GM19438 (cell line): ENCODE data around the gene CREB5.

Experiments
- ATAC-seq: cut with Tn5 transposase; IDR thresholded peaks from one replicate; pipeline ENCODE4 v1.9.1; 2021; ENCODE audit warnings: low read depth; ENCODE audit not compliant: unreplicated experiment

CREB5 gene

DNA sequence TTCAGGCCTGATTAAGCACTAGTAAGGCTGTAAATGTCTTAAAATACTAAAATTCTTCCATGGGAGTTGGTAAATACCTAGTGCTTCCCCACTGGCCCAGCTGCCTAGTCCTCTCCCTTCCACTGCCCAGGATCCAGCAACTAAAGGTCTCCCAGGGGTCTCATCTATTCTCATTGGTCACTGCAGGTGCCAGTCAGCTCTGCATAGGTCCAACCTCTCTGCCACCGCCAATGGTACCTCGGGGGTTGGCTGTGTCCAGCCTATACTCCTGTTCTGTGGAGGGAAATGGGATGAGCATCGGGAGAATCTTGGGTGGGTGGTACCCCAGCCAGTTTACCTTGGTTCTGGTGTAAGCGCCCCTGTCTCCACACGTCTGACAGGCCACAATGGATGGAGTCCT lies 6.1 kb upstream of the CREB5 start:
- ATAC-seq = no peak

DNA sequence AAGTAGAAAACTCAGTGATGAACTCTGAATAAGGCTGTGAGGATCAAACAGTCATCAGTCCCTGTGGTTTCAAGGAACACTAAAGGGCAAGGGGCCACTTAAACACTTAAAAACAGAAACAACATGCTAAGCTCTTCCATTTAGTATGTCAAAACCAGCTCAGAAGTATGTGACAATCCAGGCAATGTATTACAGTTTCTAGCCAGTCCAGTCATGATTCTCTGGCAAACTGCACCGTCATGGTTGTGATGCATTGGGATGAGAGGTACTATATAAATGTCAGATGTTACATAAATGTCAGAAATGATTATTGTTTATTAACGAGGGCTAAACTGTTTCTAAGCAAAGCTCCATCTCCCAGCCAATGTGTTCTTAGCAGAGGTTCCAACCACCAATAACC lies 4.7 kb upstream of the CREB5 start:
- no peak for ATAC-seq

DNA sequence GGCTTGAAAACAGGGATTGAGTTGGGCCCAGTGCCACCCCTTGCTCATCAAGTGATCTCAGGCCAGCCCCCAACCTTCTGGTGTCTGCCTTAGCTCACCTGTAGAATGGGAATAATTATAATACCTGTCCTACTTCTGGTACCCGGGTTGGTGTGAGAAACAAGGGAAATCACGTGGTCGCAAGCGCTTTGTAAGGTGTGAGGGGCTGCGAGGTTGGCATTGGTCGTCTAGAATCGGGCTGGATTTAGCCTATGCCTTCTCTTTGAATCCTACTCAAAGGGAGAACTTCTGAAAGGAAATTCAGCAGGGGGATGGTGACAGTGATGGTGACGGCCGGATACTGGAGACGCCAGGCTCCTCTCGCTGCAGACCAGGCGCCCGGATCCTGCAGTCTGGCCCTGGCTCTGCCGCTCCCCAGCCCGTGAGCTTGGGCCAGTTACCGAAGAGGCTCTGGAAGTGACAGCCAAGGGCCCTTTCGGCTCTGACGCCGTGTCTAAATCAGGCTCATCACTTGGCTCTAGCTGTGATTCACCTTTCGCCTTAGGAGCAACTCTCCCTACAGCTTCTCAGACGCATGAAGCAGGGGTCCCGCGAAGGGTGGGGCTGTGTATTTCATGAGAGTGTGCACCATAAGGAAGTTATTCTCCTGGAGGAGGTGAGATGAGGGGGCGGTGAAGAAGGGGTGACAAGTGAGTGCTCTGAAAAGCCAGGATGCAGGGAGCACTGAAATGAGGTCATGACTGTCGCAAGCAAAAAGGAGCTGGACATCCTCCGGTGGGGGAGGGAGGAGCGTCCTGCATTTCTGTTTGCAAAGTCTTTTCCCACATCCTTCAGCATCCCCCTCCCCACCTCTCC lies 4.0 kb upstream of the CREB5 start:
- no peak for ATAC-seq

DNA sequence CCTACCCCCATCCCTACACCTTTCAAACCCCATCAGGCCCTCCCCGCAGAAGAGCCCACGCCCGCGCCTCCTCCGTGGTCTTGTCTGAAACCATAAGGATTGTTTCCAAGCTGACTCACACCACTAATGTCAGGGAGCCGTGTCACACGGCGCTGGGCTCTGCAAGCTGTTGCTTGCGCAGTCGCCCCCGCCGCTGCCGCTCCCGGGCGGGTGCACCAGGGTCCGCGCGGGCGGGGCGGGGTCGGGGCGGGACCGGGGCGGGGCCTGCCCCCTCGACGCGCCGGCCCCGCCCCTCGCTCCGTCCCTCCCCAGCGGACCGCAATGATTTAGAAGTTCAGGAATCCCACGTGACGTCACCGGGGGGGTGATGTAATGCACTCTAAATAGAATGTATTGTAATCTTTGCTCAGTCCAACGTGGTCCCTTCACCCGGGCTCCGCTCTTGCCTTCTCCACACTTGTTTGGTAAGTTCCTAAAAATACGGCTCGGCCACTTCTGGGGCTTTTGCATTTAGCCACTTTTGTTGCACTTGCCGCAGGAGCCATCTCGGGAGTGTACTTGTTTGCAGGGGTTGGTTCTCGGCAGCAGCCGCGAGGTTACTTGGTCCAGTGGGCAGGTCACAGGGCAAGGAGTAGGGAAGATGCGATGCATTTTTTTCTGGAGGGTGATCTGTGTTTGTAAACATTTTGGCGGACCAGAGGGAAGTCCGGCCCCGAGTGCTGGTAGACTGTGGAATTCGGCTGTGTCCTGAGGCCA lies 3.2 kb upstream of the CREB5 start:
- no peak for ATAC-seq

DNA sequence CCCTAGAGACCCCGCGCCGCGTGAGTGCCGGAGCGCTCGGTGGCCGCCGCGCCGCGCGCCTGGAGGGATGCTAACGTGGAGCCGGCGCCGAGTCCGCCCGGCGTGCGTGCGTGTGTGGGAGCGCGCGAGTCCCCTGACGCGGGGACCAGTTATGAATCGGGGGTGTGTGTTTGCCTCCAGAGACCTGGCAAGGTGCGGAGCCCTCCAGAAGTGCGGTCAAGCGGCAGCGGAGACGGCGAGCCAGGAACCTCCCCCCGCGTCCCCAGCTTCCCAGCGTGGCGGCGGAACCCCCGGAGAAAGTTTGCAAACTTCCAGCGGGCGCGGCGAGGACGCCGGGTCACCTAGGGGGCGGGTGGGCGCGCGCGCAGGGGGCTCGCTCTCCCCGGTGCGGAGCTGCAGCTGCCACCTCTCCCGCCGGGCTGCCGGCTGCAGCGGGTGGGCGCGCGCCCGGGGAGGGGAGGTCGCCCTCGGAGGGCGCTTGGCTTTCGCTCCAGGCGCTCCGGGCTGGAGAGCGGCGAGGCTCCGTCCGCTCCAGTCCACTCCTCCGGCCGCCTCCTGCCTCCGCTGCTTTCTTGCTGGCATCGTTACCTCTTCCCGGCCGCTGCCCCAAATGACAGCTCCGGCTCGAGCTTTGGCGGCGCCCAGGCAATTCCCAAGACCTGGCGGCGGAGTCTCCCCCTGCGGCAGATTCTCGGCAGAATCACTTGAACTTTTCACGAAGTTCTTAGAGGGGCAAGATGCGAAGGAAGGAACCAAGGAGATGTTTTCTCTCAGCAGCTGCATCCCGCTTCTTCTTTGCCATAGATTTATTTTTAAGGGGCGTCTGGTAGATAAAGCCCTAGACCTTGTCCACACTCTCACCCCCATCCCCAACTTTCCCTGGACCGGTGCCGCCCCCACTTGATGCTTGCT lies 2.3 kb upstream of the CREB5 start:
- ATAC-seq = no peak

DNA sequence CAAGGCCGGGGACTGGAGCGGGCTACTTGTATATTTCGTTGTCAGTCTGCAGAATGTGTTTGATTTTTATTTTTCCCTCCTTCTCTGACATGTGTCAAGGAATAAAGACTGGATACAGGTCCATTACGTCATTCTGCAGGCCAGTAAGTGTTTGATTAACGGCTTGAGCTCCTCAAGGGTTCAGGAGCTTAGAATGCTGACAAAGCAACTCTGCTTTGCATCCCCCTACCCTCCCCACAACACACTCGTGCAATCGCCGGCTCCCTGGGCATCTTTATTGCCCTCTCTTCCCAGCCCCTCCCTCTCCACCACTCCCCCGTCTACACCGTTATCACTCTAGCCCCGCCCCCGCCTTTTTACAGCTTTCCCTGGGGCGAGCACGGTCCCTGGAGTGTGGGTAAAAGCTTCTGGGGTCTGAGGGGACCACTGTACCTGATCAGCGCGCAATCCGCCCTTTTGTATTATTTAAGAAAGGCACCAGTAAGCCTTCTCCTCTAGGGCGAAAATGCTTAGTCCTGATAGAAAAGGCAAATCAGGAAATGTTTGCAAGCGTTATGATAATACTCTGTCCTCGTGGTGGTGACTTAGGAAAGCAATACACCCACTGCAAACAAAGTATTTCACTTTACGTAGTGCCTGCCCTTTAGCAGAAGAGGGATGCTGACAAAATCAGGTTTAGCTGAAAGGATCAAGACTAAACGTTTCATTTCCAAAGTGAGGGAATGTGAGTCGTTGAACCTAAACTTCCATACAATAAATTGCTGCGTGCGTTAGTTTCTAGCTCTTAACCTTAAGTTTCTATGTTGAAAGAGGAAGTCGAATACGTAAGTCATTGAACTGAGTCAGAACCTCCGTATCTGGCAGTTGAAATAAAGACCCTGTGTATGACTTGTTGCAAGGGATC lies 1.4 kb upstream of the CREB5 start:
- no peak for ATAC-seq

DNA sequence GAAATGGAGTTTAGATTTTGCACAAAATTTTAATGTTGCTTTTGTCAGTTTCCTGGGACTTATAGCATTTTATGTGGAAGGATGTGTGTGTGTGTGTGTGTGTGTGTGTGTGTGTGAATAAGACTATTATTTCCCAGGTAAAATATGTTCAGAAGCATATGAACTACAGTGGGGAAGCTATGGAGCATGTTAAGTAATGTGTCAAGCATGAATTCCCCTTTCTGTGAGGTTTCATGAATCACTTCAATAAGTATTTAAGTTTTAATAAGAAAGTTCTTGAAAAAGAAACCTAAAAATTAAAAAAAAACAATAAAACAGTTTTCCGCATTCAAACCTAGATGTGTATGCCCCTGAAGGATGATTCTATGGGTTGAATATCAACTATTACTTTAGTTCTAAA lies 693 bp downstream of the CREB5 start:
- no peak for ATAC-seq

DNA sequence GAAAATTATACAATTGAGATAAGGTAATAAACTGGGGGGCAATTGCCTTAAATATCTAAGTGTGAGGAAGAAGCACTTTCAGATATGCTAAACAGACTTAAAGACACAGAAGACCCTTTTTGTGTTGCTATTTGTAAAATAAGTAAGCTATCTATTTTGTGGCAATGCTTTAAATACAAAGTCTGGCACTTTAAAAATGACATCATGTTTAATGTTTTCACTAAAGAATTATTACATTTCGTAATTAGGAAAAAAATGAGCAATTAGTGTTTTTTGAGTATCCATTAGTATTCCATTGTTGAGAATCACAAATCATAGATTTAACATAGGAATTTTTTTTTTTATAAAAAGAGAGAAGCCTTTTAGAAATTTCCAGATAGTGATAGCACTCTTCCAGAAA lies 2.1 kb downstream of the CREB5 start:
- no peak for ATAC-seq

DNA sequence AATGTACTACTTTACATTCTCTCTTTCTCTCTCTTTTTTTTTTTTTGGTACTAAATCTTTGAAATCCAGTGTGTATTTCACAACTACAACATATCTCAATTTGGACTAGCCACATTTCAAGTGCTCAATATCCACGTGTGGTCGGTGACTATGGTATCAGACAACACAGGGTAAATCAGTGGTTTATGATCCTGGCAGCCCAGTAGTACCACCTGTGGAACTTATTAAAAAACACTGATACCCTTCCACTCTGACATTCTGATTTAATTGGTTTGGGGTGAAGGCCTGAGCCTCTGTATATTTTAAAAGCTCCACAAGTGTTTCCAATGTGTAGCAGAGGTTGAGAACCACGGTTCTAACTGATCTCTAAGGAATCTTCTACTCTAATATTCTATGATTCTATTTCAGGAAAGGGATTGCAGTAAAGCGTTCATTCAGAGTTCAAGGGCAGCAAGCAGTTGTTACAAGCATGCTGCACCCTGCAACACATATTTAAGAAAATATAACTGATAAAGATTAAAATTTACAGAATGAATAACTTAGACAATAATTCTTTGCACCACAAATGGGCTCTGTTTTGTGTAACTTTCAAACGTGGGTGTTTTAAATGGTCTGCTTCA lies 5.1 kb downstream of the CREB5 start:
- ATAC-seq = no peak

DNA sequence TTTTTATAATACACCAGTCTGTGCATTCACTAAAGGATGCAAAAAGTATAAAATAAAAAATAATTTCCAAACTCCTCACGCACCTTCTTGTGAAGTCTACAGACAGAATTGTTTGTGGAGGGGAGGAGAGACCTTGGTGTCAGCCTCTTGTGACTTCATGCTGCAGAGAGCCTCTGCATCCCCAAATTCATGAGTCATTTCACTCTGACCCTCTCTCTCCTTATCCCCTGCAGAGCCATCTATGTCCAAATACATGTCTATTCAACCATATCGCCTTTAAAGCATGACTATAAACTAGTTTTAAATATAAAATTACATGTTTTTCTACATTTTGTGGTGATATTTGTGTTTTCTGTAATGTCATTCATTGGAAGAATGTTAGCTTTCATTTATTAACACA lies 6.0 kb downstream of the CREB5 start:
- no peak for ATAC-seq

DNA sequence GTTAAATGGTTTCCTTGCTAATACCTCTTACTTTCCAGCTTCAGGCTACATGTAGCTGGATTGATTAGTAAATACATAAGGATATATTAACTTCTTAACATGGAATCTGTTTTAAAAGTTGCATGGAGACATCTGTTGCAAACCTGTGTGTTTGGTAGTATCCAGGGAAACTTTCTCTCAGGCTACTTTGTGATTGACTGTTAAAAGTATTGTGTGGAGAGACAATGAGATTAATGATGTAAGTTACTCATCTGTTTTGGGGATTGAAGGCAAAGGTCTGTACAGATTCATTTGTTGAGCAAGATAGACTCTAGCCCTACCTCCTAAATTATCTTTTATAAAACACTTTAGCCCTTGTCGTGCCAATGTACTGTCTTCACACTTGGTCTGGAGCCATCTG lies 6.6 kb downstream of the CREB5 start:
- ATAC-seq = no peak

DNA sequence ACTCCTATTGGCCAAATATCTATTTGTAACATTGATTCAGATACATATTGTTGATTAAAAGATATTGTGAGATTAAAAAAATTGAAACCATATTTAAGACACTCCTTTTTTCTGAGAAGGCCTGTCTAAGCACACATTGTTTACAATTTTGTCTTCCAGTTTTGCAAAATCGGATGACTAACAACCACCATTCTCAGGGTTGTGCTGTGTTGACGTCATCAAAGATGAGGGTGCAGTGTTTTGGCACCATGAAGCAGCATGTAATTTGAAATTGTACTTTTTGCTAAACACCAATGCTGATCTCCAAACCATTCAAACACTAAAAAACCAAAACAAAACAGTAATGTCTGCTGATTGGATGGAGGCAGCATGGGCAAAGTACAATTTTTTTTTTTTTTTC lies 7.4 kb downstream of the CREB5 start:
- no peak for ATAC-seq

DNA sequence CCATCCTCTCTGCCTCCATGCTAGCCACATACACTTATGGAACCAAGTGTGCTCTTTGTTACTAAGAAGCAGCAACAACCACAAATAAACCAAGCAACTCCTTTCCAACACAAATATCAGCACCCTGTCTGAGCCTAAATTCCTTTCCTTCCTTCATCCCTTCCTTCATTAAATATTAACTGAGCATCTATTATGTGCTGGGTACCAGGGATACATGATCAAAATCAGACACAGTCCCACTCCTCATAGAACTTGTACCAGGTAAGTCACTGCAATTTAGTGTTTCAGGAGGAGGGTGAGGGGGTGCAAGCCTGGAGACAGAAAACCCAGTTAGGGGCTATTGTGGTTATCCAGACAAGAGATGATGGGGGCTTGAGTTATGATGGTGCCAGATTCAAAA lies 10.8 kb downstream of the CREB5 start:
- no peak for ATAC-seq

DNA sequence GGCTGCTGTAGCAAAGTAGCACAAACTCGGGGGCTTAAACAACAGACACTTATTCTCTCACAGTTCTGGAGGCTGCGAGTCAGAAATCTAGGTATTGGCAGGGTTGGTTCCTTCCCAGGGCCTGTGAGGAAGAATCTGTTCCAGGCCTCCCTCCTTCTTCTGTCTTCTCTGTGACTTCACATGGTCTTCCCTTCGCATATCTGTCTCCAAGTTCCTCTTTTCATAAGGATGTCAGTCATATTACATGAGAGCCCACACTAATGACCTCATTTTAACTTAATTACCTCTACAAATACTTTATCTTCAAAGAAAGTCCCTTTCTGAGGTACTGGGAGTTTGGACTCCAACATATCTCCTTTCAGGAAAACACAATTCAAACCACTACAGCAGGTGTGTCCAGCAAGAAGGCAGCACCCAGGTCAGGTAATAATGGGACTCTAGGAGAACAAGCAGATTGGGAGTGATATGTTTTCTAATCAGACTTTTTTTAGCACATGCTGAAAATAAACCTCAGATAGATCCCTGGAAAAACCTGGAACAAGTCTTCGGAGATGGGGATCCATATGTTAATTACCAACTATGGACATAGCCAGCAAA lies 11.7 kb downstream of the CREB5 start:
- no peak for ATAC-seq

DNA sequence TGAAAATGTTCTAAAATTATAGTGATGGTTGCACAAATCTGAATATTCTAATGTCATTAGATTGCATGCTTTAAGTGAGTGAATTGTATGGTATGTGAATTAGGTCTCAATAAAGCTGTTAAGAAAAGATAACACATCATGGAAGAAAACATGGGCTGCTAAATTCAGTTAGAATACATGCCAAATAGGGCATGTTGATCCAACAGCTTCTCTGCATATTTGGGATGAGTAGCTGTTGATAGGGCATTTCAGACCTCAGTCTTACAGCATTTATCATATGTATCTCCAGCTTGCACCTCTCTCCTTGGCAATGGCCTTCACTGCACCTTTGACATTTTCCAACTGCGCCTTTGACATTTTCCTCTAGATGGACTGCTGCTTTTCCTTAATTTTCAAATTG lies 13.2 kb downstream of the CREB5 start:
- no peak for ATAC-seq

DNA sequence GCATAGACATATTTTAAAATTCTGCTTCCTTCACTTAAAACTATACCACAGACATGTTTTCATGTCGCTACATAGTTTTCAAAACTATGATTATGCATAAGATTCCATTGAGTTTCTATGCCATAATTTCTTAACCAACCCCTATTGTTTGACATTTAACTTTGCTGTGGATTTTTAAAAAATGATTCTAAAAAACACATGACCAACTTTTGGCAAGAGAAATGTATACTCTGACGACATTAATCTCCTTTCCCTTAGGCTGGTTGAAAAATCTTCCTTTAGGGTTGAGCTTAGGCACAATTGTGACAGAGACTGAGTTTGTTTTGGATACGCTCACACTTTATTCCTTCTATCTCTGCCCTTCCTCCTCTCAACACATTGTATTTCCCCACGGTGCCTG lies 14.9 kb downstream of the CREB5 start:
- no peak for ATAC-seq

DNA sequence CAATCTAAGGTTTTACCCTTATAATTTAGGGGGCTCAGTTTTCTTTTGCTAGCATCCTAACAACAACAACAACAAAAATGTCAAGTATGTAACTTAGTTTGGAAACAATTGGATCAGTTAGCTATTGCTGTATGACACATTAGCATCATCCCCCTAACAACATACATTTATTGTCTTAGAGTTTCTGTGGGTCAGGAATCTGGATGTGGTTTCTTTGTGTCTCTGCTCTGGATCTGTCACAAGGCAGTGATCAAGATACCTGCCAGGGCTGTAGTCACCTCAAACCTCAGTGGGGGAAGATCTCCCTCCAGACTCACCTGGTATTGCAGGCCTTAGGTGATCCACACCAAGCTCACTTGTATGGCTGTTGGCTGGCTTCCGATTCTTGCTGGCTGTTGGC lies 18.3 kb downstream of the CREB5 start:
- no peak for ATAC-seq

DNA sequence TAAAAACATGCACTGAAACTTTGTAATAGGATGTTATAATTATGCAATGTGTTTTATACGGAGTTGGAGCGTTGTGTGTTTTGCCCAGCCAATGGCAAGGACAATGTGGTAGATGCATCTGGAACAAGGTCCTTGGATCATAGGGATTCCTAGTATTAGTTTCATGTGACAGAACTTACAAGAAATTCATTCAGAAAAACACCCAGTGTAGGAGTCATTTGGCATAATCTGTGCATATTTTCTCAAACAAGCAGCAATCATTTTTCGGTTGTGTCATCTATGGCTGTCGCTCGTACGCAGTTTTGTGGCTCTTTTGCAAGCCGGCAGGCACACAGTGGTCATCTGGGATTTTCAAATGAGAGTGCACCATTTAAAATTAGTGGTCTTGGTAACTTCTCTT lies 19.8 kb downstream of the CREB5 start:
- ATAC-seq = no peak

DNA sequence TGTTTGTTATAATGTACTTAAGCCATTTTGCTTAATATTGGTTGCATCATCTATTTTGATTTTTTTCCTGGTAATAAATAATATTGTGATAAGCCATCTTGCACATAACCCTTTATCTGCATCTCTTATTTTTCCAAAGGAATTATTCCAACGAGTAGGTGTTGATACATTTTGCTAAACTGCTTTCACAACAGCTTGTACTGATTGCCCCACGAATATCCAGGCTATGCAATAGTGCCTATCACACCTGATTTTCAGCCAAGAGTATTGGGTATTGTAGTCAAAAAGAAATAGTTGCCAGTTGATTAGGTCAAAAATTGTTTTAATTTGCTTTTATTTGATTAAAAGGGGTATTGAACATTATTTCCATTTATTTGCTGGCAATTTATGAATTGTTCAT lies 20.7 kb downstream of the CREB5 start:
- no peak for ATAC-seq
